OCI-LY1 (cell line): ENCODE data around the gene PPP2R2C.

ENCODE experiments used
- H2AFZ ChIP-seq: fragments of 200-600 bp; sonication (generic), shearing (Covaris generic); 2 replicates; pipeline ENCODE4 v1.6.0; 2014; ENCODE audit warnings: antibody characterized with exemption, mild to moderate bottlenecking, low read length
- H3F3A ChIP-seq: fragments of 200-600 bp; sonication (generic), shearing (Covaris generic); 2 replicates; pipeline ENCODE4 v1.6.0; 2014; ENCODE audit warnings: mild to moderate bottlenecking, antibody characterized with exemption, low read length, moderate library complexity; ENCODE audit not compliant: insufficient read depth
- H3K27ac ChIP-seq: fragments of 200-600 bp; sonication (generic); 2 replicates; pipeline ENCODE4 v1.5.1; 2014; ENCODE audit warnings: low read length, mixed run types, mild to moderate bottlenecking, low read depth; ENCODE audit not compliant: poor library complexity, severe bottlenecking
- H3K27me3 ChIP-seq: fragments of 200-600 bp; sonication (generic); 2 replicates; pipeline ENCODE4 v1.6.0; 2014; ENCODE audit warnings: antibody characterized with exemption, mild to moderate bottlenecking, low read length, moderate library complexity; ENCODE audit not compliant: insufficient read depth
- H3K36me3 ChIP-seq: fragments of 200-600 bp; sonication (generic); 2 replicates; pipeline ENCODE4 v1.6.1; 2014; ENCODE audit warnings: mild to moderate bottlenecking, antibody characterized with exemption, low read length, moderate library complexity, mixed read lengths; ENCODE audit not compliant: insufficient read depth
- H3K4me1 ChIP-seq: fragments of 200-600 bp; sonication (generic); 2 replicates; pipeline ENCODE4 v1.5.1; 2014; ENCODE audit warnings: mild to moderate bottlenecking, low read length, moderate library complexity; ENCODE audit not compliant: insufficient read depth, severe bottlenecking
- H3K4me2 ChIP-seq: fragments of 200-600 bp; sonication (generic), shearing (Covaris generic); 2 replicates; pipeline ENCODE4 v1.6.1; 2014; ENCODE audit warnings: low read length
- H3K4me3 ChIP-seq: fragments of 200-600 bp; sonication (generic); 2 replicates; pipeline ENCODE4 v1.5.1; 2014; ENCODE audit warnings: low read length, low read depth, mild to moderate bottlenecking, mixed read lengths; ENCODE audit not compliant: poor library complexity, severe bottlenecking
- H3K79me2 ChIP-seq: fragments of 200-600 bp; shearing (Covaris generic); 2 replicates; pipeline ENCODE4 v1.6.1; 2016; ENCODE audit warnings: mixed run types, low read length, mixed read lengths; ENCODE audit not compliant: insufficient read depth
- H3K9ac ChIP-seq: fragments of 200-600 bp; sonication (generic), shearing (Covaris generic); 2 replicates; pipeline ENCODE4 v1.6.1; 2014; ENCODE audit warnings: mild to moderate bottlenecking, low read length, mixed read lengths
- H3K9me2 ChIP-seq: fragments of 200-600 bp; sonication (generic), shearing (Covaris generic); 2 replicates; pipeline ENCODE4 v1.6.1; 2014; ENCODE audit warnings: low read depth, mild to moderate bottlenecking, low read length, mixed read lengths
- H3K9me3 ChIP-seq: fragments of 200-600 bp; shearing (Covaris generic); 2 replicates; pipeline ENCODE4 v1.6.1; 2014; ENCODE audit warnings: low read length, mixed read lengths
- H4K20me1 ChIP-seq: fragments of 200-600 bp; sonication (generic), shearing (Covaris generic); 2 replicates; pipeline ENCODE4 v1.6.0; 2016; ENCODE audit warnings: mild to moderate bottlenecking, low read length; ENCODE audit not compliant: insufficient read depth
- EZH2 ChIP-seq: fragments of 200-600 bp; sonication (generic), shearing (Covaris generic); IDR thresholded peaks from 2 replicates; pipeline ENCODE4 v1.8.0; 2017; ENCODE audit warnings: borderline replicate concordance, mixed run types, mild to moderate bottlenecking, antibody characterized with exemption, low read length, moderate library complexity, mixed read lengths
- TF ChIP-seq, protein P1 (sequence below): fragments of 200-600 bp; sonication (generic), shearing (Covaris generic); IDR thresholded peaks from 2 replicates; pipeline ENCODE4 v1.5.1; 2017; ENCODE audit warnings: mild to moderate bottlenecking, antibody characterized with exemption, low read length, moderate library complexity, mixed read lengths

Gene PPP2R2C

DNA sequence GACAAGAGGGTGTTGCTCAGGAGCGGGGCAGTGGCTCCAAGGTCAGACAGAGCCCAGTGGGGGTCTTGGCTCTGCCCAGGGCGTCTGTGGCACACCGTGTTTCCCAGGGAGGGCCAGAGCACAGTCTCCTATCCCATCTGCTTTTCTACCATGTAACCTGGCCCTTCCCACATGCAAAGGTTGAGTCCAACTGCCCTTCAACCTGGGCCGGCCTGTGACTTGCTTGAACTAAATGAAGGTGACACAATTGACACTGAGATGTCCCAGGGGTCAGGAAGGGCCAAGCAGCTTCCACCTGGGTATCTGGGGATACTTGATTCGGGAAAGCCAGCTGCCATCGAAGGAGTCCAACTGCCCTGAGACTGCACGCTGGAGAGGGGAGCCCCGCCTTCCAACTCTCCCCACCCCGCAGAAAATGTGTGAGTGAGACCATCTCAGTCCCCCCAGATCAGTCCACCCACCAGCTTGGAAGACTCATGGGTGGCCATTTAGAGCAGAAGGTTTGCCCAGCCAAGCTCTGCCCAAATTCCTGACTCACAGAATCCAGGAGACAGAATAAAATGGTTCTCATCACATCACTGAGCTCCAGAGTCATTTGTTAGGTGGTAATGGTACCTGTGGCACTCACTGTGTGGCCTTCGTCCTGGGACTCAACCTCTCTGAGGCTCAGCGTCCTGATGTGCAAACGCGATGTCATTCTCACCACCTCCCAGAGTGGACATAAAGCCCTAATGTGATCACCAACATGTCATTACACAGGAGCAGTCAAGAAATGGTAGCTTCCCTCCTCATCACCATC, 18.1 kb downstream of the PPP2R2C start:
- H3K4me2 ChIP-seq: no peak overlapping the region
- H3F3A ChIP-seq: no peaks in the 10 kb centered on the region
- H3K9ac ChIP-seq: no peak overlapping the region
- H3K9me2 ChIP-seq: no peaks in the 10 kb centered on the region
- H3K9me3 ChIP-seq: no peaks in the 10 kb centered on the region
- no peak overlapping the region for H3K27ac ChIP-seq
- no peaks in the 10 kb centered on the region for H3K36me3 ChIP-seq
- no peaks in the 10 kb centered on the region for H4K20me1 ChIP-seq
- no peak overlapping the region for H3K4me3 ChIP-seq
- H2AFZ ChIP-seq: no peak overlapping the region
- no peaks in the 10 kb centered on the region for H3K4me1 ChIP-seq
- H3K27me3 ChIP-seq: no peaks in the 10 kb centered on the region
- H3K79me2 ChIP-seq: no peaks in the 10 kb centered on the region
- TF ChIP-seq, protein P1, sequence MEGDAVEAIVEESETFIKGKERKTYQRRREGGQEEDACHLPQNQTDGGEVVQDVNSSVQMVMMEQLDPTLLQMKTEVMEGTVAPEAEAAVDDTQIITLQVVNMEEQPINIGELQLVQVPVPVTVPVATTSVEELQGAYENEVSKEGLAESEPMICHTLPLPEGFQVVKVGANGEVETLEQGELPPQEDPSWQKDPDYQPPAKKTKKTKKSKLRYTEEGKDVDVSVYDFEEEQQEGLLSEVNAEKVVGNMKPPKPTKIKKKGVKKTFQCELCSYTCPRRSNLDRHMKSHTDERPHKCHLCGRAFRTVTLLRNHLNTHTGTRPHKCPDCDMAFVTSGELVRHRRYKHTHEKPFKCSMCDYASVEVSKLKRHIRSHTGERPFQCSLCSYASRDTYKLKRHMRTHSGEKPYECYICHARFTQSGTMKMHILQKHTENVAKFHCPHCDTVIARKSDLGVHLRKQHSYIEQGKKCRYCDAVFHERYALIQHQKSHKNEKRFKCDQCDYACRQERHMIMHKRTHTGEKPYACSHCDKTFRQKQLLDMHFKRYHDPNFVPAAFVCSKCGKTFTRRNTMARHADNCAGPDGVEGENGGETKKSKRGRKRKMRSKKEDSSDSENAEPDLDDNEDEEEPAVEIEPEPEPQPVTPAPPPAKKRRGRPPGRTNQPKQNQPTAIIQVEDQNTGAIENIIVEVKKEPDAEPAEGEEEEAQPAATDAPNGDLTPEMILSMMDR: no peak
- TF ChIP-seq EZH2: no peak

DNA sequence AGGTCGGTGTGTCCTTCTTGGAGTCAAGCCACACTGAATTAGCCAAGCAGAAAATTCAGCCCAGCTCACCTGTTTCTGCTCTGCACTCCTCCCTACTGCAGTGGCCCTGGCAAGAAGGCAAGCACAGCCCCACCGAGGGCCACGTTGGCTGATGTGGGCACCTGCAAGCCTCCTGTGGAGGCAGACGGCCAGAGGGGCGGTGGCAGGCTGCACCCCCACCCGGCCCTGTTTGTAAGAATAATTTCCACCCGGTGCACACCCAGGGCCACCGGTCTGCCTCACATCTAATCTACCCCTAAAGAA, 18.8 kb downstream of the PPP2R2C start:
- Histone ChIP-seq H3F3A (no peaks in the 10 kb centered on the region), H3K36me3 (no peaks in the 10 kb centered on the region), H3K79me2 (no peaks in the 10 kb centered on the region), H3K4me2 (no peak overlapping the region), H3K4me1 (no peaks in the 10 kb centered on the region), H3K27me3 (no peaks in the 10 kb centered on the region), H3K27ac (no peak overlapping the region), H3K9me2 (no peaks in the 10 kb centered on the region), H3K9ac (no peak overlapping the region), H3K4me3 (no peak overlapping the region), H3K9me3 (no peaks in the 10 kb centered on the region), H4K20me1 (no peaks in the 10 kb centered on the region), H2AFZ (no peak overlapping the region)
- no peak for TF ChIP-seq EZH2
- TF ChIP-seq, protein P1: no peak

DNA sequence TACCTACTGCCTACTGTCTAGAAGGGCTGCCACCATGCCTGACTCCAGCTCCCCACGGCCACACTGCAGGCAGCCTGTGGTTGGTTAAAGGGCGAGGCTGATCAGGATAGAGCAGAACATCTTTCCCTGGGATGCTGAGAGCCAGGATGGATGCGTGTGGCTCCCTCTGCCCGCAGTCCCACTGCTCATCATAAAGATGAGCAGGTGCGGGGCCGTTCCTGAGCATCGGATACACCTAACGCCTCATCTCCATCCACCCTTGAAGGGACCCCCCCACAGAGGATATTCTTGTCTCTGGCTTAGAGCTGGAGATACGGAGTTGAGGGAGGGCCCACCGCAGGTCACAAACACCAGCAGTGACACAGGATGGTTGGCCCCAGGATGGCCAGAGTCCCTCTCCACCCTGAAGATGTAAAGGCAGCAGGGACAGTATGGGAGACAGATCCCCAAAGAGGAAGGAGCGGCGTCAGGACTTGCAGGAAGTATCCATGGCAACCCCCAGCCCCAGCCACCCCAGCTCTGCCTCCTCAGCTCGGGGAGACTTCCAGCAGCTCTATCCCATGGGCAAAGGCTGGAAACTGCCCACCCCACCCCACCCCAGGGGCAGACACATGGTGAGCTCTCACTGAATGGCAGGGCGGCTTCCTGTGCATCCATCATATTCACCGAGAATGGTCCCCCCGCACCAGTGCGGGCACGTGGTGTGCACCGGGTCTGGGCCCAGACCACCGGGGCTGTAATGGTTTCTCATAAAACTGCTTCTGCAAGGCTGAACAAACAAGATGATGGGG, 19.3 kb downstream of the PPP2R2C start:
- no peaks in the 10 kb centered on the region for H3K4me1 ChIP-seq
- H3K4me2 ChIP-seq: no peak overlapping the region
- H3K9me2 ChIP-seq: no peaks in the 10 kb centered on the region
- H3K27ac ChIP-seq: no peak overlapping the region
- no peaks in the 10 kb centered on the region for H3K27me3 ChIP-seq
- no peak overlapping the region for H2AFZ ChIP-seq
- no peak overlapping the region for H3K4me3 ChIP-seq
- H3K36me3 ChIP-seq: no peaks in the 10 kb centered on the region
- no peaks in the 10 kb centered on the region for H3K9me3 ChIP-seq
- H3K9ac ChIP-seq: no peak overlapping the region
- no peaks in the 10 kb centered on the region for H3K79me2 ChIP-seq
- no peaks in the 10 kb centered on the region for H3F3A ChIP-seq
- H4K20me1 ChIP-seq: no peaks in the 10 kb centered on the region
- TF ChIP-seq, protein P1: no peak
- no peak for TF ChIP-seq EZH2
